ENCODE results near the gene TC2N. TPM values are rescaled to one million over a fixed set of nuclear protein-coding genes. Genes with fewer than 3 reads are reported as not detected.
"Not testable (repeated sequence)": the region's sequence is repeated elsewhere in the genome, so short reads cannot be mapped to it uniquely, and the experiment has no call there.

Gene TC2N
- total RNA-seq, result 10 to 100 TPM; 65.2 to 97.2 TPM
- long read RNA-seq, full-length matches to known transcripts, result 28 of 46 reads
- long read RNA-seq, partial matches to known transcripts, result 5 of 46 reads
- long read RNA-seq, other reads (novel, unspliced or antisense), result 13 of 46 reads

DNA sequence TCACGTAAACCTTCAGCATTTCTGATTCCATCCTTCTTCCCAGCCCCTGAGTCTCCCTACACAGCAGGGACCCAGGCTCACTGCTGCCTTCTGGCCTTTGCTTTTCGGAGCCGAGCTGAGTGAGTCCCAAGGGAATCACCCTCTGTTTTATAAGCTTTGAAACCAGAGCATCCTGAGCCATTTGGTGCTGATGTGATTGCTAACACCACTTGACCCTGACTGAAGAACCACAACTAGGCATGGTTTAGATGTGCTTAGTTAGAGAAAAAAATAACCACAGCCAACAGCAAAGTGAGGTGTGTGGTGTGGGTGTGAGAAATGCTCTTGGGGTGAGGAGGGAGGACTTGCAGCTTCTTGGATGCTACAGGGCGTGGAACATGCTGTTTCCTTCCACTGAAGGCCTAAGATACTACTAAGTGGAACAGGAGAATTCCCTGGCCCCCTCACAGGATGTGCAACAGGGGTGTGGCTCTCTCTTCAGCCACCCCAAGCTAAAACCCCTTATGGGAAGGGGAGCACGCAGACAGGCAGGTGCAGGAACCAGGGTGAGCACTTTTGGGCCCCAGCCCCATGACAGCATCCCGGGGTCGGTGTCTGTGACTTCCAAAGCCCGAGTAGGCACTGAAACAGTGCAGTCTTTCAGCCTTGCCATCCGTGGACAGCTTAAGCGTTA lies at the start of gene TC2N:
TC2N (minus strand) TSS at position 221 of the 673 bp plus-strand sequence. CDS start 53,767 bp downstream, outside the sequence.
- DNase-seq (no peak), ATAC-seq (no peak)
- intact Hi-C loops (cut with DNase I, micrococcal nuclease), result no loop called here

DNA sequence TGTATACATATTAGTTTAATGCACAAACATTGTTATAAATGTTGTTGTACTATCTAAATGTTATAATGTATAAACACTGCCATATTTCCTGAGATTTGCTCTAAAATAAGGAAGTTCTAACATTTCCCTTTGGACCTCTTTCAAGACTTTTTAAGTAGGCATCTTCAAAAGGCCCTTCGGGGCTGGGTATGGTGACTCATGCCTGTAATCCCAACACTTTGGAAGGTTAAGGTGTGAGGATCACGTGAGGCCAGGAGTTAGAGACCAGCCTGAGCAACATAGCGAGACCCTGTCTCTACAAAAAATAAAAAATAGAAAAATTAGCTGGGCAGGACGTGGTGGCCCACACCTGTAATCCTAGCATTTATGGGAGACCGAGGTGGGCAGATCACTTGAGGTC lies 44.7 kb upstream of the TC2N start:
- ATAC-seq (no peak), DNase-seq (no peak)
- intact Hi-C loops (cut with DNase I, micrococcal nuclease), result no loop called here

DNA sequence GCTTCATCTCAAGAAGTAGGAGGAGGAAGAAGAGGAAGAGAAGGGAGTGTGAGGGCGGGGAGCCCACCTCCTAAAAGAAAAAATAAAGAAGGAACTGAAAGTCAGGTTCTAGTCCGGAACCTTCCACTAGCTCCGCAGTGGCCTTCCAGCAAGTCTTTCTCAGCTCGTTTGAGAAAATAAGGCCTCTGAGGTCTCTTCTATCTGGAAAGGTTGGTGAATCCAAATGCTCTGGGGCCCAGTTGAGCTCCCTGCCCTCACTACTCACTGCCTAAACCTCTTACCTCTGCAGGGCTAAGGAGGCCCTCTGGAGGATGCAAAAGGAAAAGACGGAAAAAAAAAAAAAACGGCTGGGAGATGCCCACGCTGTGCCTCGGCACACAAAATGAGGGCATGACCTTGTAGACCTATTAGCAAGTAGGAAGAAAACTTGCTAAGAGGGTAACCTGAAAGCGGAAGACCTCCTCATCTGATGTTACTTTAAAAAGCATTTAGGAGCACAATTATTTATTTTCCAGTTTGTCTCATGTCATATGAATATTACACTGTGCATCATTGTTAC lies 44.2 kb upstream of the TC2N start:
- intact Hi-C loops (cut with DNase I, micrococcal nuclease), result no loop called here
- peak; percentile 97 for ATAC-seq

DNA sequence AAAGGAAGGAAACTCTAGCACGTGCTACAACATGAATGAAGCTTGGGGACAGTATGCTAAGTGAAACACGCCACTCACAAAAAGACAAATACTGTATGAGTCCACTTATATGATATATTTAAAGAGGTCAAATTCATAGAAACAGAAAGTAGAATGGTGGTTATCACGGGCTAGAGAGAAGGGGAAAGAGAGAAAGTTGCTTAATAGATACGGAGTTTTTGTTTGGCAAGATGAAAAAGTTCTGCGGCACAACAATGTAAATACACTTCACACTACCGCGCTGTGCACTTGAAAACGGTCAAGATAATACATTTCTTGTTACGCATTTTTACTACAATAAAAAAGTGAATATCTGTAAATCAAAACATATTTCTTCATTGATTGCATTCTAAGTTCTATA lies 42.9 kb upstream of the TC2N start:
- intact Hi-C loops (cut with DNase I, micrococcal nuclease), result no loop called here
- DNase-seq (no peak), ATAC-seq (no peak)

More for the DNA sequence above, 44.2 kb upstream of the TC2N start:
- no peak for DNase-seq

DNA sequence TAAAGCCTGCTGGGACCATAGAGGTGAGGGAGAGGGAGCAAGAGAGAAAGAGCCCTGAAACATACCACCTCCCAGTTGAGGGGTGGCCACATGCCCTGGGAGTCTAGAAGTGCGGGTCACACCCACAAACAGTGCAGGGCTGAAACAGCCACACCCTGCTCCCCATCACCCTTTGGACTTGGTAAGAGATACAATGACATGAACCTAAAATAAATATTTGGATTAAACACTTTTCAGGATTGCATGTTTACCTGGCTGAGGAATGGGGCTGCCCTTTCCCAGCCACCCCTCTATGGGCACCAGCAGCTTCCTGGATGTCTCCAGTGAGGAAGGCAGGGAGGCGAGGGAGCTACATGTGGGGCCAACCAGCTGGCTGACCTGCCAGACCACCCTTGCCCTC lies 39.0 kb upstream of the TC2N start:
- ATAC-seq, result peak; percentile 88
- peak in 1 of 2 donors; percentile 22 for DNase-seq
- intact Hi-C loops (cut with DNase I, micrococcal nuclease), result no loop called here

DNA sequence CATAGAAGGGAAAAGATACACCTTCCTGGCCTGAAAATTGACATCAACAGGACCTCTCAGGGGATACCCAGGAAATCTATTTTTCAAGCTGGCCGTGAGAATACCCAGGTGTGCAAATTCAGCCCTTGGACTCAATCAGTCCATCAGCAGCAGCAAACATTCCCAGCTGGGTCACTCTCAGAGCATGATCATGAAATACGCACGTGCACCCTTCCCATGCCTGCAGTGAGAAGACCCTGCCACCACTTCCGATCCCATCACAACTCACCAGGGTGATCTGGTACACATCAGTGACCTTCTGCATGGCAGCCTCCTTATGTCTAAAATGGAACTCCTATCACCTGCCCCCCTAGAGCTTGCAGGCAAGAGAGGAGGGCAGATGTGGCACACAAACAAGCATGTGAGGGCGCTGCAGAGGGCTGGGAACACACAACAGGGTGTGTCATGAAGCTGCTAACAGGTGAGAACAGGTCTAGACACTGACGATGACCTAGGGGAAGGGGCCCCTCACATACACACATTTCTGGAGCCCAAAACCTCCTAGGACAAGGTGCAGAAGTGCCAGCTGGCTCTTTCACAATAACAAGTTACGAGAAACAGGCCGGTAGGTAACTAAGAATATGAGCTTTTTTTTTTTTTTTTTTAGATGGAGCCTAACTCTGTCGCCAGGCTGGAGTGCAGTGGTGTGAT lies 37.8 kb upstream of the TC2N start:
- intact Hi-C loops (cut with DNase I, micrococcal nuclease), result no loop called here
- DNase-seq, result no peak
- ATAC-seq, result no peak

DNA sequence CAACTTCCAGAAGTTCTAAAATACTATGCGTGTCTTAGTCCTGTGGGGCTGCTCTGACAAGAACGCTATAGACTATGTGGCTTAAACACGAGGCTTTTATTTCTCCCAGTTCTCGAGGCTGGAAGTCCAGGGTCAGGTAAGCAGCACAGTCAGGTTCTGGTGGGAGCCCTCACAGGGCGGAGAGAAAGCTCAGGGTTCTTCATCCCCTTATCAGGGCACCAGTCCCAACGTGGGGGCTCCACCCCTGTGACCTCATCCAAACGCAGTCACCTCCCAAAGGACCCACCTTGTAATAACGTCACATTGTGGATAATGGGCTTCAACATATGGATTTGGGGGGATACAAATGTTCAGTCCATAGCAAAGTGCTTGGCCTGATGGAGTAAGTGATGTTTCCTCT lies 37.1 kb upstream of the TC2N start:
- intact Hi-C loops (cut with DNase I, micrococcal nuclease), result no loop called here
- ATAC-seq, result no peak
- DNase-seq, result no peak

DNA sequence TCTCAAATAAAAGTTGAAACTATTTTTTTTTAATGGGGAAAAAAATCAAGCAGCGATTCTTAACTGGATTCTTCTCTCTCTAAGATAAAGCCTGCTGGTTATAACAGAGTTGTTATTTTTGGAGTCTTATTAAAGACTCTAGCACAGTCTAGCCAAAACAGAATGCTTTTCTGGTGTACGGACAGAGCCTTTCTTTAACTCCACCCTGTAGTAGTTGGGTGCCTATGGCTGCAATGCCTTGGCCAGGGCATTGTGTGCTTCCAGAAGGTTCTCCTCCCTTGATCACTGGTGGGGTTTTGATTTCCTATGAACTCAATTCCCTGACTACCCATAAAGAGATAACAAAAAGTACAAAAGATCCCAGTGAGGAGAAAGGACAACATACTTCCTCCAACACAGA lies 35.7 kb upstream of the TC2N start:
- intact Hi-C loops (cut with DNase I, micrococcal nuclease), result no loop called here
- DNase-seq (no peak), ATAC-seq (no peak)

DNA sequence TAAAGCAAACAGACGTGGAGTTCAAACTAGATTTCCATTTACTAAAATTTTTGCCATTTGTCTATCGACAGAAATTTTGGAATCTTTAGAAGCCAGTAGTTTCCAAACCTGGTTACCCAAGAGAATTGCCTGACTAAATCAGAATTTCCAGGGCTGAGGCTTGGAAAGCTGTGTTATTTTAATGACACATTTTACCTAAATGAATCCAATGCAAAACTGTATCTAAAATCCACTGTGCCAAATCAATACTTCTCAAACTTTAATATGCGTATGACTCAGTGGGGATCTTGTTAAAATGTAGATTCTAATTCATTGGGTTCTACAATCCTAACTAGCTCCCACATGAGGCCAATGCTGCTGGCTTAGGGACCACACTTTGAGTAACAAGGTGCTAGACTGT lies 35.0 kb upstream of the TC2N start:
- intact Hi-C loops (cut with DNase I, micrococcal nuclease), result no loop called here
- DNase-seq (no peak), ATAC-seq (no peak)

DNA sequence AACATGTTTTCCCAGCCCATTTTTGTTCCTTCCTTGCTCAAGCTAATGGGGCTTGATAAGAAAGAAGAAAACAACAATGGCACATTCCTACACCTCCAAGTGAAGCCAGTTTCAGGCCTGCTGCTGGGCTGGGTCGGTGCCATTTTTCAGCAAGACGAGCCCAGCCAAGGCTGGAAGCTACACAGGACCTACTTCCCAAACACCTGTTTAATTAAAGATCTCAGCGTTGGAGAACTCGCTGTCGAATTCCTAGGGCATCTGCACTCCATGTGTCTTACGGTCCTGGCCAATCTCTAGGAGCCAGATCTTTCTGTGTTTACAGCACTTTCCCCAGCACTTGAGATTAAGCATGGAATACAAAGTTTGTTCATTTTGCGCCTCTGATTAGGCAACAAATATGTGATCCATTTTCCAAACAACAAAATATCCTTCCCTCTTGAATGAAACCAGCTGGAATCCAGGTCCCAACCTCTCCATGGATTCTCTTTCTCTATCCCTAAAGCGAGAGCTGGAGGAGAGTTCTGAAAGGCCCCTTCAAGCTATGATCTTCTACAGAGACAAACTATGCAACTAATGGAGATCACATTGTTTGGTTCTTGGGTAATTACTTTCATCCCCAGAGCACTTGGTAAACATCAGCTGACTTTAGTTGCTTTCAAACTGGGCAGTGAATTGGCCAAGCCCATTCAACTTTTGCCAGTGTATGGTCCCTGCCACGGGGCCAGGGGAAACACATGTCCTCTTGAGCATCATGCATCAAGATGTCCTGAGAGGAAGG lies 34.3 kb upstream of the TC2N start:
- DNase-seq (no peak), ATAC-seq (no peak)
- intact Hi-C loops (cut with DNase I, micrococcal nuclease), result no loop called here

DNA sequence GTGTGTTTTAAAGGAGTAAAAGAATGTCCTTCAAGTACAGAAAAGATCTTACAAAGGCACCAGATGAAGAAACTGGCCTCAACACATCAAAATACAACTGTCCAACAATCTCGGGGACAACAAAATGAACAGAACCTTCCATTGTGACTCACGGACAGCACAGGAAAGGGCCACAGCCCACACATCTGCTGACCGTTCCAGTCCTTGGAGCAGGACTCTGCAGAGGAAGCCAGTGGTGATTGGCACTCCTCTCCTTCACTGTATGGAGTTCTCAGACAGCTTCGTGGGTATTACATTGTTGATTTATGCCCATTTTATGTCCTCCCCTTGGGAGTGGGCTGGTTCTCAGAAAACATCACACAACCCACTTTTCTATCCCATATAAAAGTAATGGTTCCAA lies 32.5 kb upstream of the TC2N start:
- intact Hi-C loops (cut with DNase I, micrococcal nuclease), result no loop called here
- no peak for ATAC-seq
- no peak for DNase-seq

DNA sequence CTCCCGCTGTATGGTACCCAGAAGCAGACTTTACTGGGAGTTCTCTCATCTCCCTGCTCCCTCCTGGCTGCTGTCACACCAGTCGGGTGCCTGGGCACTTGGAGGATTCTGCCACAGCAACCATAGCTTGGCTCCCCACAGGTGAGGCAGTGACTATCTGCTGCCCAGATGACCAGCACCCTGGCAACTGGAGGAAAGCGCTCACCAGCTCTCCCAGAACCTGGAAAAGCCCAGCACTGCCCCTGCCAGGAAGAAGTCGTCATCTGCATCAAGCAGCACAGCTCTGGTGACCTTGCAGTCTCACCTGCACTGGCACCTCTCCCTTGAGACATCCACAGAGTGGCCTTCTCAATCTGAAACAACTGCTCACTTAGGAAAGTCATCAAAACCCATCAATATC lies 31.9 kb upstream of the TC2N start:
- ATAC-seq, result peak; percentile 45
- no peak for DNase-seq
- intact Hi-C loops (cut with DNase I, micrococcal nuclease), result no loop called here

DNA sequence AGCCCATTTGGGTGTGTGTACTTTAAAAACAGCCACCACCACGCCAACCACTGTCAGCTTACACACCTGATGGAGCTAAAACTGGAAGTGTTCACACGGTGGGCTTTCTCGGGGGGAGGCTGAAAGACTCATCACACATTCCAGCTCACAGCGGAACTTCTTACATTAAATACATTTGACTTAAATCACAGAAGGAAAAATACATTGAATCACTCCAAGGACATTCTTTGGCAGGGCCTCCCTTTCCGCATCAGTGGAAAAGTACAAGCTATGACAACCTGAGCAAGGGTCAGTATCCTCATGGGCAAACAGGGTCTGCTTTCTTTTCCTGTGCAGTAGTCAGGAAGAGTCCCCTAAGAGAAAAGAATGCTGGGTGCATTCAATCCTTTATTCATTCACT lies 31.0 kb upstream of the TC2N start:
- no peak for DNase-seq
- intact Hi-C loops (cut with DNase I, micrococcal nuclease), result no loop called here
- no peak for ATAC-seq

DNA sequence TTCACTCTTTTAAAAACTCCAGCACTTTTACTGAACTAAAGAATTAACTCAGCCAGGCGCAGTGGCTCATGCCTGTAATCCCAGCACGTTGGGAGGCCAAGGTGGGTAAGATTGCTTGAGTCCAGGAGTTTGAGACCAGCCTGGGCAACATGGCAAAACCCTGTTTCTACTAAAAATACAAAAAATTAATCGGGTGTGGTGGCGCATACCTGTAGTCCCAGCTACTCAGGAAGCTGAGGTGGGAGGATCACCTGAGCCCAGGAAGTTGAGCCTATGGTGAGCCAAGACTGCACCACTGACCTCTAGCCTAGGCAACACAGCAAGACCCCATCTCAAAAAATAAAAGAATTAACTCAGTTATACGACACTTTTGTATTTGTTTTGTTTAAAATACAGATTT lies 30.4 kb upstream of the TC2N start:
- ATAC-seq; intact Hi-C loops (cut with DNase I, micrococcal nuclease); DNase-seq: not testable (repeated sequence)

DNA sequence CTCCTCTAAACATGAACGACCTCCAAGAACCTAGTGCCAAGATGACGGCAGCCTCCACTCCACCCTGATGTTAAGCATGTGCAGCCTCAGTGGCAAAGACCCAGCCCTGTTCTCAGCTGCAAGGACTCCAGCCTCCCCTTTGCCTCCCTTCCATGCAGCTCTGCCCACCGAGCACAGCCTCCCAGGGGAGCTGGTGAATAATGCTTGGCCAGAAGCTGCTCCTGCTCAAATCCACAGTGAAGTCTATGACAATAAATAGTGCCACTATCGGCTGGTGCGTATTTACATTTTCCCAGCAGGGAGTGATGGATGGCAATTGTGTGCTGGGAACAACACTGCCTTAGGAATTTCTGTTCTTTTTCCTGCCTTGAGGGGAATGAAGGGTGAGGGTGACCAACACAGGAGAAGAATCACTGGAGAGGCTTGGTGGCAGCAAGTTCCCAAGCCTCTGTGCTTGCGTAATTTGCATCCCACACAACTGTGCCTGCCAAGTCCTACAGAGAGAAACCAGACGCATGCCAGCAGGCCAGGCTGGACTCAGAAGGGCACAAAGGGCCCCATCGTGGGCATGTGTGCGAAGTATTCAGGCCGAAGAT lies 29.9 kb upstream of the TC2N start:
- intact Hi-C loops (cut with DNase I, micrococcal nuclease), result no loop called here
- ATAC-seq (no peak), DNase-seq (no peak)

DNA sequence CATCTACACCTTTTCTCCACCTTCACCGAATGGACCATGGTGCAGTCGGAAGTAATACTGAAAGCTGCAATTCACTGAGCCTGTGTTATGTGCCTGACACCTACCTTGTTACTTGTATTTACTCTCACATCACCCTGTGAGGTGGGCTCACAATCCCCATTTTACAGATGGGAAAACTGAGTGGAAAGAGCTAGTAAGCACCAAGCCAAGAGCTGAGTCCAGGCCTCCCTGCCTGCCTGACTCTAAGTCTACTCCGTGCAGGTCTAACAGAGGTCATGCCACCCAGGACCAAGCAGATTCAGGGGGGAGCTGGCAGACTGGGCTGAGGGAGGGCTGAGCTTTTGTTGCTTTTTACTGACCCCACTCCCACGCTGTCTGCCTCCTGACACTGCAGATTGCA lies 29.1 kb upstream of the TC2N start:
- ATAC-seq (no peak), DNase-seq (no peak)
- intact Hi-C loops (cut with DNase I, micrococcal nuclease), result no loop called here

DNA sequence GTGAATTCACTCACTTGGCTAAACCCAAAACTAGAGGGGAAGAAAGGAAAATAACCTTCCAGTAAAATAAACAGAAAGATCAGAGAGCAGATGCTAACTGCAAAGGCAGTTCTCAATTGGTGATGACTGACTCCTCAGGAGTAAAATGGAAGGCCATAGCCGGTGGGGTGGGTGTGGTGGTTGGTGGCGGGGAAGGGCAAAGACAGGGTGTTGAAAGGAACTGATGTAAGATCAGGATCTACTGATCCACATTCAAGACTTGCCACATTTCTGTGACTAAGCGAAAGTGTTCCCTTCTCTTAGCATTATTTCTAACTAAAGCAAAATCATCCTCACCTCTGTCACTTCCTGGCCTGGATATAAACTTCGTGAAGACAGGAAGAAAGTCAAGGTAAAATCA lies 26.3 kb upstream of the TC2N start:
- ATAC-seq (no peak), DNase-seq (no peak)
- intact Hi-C loops (cut with DNase I, micrococcal nuclease), result no loop called here

DNA sequence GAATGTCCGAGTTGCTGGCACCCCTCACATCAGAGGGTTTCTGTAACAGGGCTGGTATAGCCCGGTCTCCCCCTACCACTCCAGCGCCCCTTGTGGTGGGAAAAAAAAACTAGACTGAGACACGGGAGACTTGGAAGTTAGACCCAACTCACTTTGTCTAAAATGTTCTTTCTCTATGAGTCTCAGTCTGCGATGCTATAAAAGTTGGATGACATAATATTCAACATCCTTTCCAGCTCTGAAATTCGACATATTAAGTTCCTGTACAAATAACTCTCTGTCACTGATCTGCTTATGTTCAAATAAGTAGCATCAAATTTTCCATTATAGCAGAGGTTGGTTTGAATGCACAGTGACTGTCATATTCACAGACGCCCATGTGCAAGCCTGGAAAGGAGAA lies 25.7 kb upstream of the TC2N start:
- no peak for DNase-seq

DNA sequence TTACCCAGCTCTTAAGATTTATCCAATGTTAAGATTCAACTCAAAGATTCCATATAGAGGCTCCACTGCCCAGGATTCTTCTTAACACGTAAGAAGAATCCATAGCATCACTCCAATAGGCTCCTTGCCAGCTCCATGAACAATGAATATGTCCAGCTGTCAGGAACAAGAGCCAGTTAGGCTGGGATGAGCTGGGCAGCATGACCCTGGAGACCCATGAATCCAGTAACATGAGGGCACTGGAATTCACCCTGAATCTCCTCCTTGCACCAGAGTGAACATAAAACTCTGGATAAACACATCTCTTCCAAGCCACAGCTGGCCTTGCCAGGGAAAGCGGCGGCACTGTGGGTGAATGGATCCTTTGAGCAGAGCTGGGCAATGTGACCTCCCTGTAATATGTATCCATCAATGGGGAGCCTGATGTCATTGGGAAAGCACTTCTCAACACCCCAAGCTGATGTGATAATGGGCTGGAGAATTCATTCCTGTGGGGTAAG lies 24.4 kb upstream of the TC2N start:
- intact Hi-C loops (cut with DNase I, micrococcal nuclease), result no loop called here
- DNase-seq (no peak), ATAC-seq (no peak)

More for the DNA sequence above, 25.7 kb upstream of the TC2N start:
- intact Hi-C loops (cut with DNase I, micrococcal nuclease), result no loop called here
- peak; percentile 44 for ATAC-seq

All from left colon (tissue), 2 donors.